Measurements from ENCODE around the gene ZFP69.

DNA sequence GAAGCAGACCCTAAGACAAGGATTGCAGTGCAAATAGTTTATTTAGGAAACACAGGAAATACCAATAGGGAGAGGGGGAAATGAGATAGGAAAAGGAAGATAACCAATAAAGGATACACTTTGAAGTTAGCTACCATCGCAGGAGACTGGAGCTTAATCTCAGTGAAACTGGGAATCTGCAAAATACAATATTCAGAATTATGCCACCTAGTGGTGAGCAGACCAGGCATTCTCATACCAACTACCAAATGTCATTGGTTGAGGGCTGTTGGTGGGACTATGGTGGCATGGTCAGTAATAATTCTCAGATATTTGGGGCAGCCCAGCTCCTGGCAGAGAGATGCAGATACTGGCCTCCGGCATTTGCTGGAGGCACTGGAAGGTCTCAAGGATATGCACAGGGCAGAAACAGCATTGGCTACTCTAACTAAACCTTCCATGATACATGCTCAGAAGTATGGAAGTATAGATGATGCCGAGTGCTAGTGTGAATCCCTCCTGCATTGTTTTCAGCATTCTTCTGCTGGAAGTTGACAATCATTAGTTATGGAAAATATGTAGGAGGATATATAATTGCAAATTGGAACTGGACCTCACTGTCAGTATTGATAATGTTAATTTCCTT lies 38.6 kb upstream of the ZFP69 start:
- TF ChIP-seq, protein P1, sequence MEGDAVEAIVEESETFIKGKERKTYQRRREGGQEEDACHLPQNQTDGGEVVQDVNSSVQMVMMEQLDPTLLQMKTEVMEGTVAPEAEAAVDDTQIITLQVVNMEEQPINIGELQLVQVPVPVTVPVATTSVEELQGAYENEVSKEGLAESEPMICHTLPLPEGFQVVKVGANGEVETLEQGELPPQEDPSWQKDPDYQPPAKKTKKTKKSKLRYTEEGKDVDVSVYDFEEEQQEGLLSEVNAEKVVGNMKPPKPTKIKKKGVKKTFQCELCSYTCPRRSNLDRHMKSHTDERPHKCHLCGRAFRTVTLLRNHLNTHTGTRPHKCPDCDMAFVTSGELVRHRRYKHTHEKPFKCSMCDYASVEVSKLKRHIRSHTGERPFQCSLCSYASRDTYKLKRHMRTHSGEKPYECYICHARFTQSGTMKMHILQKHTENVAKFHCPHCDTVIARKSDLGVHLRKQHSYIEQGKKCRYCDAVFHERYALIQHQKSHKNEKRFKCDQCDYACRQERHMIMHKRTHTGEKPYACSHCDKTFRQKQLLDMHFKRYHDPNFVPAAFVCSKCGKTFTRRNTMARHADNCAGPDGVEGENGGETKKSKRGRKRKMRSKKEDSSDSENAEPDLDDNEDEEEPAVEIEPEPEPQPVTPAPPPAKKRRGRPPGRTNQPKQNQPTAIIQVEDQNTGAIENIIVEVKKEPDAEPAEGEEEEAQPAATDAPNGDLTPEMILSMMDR (IDR thresholded peaks at IDR 0.05; ENCODE audit: low read length) = peak; percentile 65
- no peak for TF ChIP-seq EZH2 (optimal IDR thresholded peaks at IDR 0.05; ENCODE audit: low read depth, low read length)
- TF ChIP-seq EZH2phosphoT487 (IDR thresholded peaks at IDR 0.05; ENCODE audit: low read length) = no peak
